GM19455 (cell line): Measurements from ENCODE around the gene NPHS2.
"Not testable (repeated sequence)": the region's sequence is repeated elsewhere in the genome, so short reads cannot be mapped to it uniquely, and the experiment has no call there.

Experiments
- ATAC-seq: cut with Tn5 transposase; IDR thresholded peaks from one replicate; pipeline ENCODE4 v1.9.1; 2021; ENCODE audit not compliant: unreplicated experiment

The NPHS2 gene

DNA sequence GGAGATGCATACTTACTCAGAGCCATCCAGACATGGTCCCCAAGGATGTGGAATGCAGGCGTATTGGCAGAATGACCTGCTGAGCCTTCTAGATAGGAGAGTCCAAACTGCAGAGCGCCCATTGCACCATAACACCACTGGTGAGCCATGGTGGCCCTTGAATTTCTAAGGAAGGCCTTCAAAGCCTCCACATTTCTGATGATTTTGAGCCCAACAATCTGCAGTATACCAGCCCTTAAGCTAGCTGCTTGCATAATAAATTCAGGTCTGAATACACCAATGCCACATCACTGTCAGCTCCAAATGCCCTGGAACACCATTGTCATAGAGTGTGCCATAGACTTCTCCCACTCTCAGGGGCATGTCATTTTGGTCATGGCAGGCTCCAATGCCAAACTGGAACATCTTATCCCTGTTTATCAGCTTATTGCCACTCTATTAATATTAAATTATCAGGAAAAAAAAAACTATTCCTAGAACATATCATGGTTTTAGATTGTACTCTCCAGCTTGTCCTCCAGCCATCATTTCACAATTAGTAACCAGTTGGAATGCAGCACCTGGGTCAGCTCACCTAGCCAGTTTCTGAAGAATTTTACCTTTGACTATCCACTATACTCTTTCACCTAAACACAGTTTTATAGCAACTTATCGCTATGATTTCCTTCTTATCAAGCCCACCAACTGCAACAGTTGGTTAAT is 26.9 kb downstream of the NPHS2 start:
- no peak for ATAC-seq

DNA sequence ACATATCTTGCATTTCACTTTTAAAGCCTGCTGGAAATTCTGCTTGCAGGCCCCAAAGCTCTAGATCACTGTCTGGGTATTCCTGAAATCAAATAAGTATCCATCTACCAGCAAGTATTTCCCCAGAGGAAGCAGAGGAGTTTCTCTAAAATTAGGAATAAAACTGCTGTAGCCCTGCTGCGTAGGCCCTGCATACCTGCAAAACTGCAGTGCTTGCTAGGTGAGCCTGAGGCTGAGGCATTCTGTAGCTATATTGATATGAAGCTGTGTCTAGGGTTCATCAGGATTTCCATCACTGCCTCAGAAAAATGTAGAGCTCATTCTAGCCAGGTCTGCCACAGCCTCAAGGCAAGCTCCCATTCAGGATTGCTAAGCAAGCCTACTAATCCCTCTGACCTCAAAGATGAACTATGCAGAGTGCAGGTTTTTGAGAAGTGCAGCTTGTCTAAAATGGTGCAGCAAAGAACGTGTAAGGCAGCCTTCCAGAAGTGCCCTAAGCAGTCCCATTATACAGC is 28.7 kb downstream of the NPHS2 start:
- no peak for ATAC-seq

DNA sequence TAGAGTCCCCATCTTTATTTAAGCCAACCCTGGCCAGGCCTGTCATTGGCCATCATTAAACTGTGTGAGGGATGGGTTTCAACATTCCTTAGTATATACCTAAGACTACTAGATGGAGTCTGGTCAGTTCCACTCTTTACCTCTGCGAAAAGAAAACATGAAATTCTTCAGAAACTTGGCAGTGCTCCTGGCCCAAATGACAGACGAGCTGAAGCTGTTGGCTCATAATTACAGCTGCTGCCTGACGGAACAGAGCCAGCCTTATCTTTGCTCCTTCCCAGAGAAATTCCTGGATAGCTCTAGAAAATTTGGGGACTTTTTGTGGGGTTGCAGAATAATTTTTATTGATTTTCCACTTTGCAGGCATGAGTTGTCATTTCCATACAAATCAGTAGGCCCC is 30.4 kb downstream of the NPHS2 start:
- no peak for ATAC-seq

DNA sequence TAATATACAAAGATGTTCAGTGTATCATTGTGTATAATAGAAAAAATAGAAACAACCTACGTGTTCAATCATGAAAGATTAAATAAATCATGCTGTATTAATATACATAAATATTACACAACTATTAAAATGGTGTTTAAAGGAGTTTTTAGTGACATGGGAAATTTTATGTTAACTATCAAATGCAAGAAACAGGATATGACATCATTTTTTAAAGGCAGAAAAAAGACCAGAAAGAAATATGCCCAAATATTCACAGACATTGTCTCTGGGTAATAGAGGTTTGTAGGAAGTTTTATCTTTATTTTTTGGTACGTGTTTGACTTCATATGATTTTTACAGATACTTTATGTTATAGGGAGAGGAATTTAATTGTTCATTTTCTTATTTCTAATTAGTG is 34.0 kb downstream of the NPHS2 start:
- ATAC-seq, result no peak

DNA sequence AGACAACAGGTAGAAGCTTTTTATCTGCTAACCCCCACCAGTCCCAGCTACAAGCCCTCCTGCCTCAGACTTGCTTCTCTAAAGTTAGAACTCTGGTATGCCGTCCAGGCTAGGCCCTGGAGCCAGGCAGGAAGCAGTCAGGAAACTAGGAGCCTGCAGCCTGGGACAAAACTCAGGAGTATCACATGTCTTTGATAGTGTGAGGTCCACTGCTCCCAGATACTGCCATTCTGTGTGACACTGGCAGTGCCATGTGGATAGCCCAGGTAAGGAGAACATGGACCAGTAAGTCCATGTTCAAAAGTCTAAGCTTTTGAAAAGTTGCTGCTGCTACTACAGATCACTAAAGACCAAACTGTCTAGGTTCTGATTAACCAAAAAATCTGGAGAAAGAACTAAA is 45.4 kb downstream of the NPHS2 start:
- ATAC-seq, result no peak

DNA sequence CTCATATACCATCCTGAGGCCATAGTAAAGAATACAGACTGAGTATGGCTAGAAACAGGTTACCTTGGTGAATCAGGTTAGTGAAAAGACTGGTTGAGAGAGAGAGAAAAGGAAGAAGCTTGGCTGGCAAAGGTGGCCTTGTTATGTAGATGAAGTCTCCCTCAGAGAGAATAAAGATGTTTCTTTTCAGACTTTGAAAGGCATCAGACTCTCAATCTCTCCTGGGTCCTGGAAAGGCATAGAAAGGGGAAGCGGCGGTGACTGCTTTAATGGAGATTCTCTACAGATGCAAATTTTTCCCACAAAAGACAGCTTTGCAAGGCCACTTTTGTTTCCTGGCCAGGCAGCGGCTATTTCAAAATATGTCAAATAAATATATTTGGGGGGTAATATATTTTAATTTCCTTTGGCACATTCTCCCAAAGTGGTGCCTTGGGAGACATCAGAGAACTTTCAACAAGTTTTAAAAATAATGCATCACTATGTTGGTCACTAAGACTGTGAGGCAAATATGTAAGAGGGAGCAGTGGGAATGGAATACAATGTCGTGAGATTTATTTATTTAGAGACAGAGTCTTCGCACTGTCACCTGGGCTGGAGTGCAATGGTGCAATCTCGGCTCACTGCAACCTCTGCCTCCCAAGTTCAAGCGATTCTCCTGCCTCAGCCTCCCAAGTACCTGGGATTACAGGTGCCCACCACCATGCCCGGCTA is 46.1 kb downstream of the NPHS2 start:
- no peak for ATAC-seq

DNA sequence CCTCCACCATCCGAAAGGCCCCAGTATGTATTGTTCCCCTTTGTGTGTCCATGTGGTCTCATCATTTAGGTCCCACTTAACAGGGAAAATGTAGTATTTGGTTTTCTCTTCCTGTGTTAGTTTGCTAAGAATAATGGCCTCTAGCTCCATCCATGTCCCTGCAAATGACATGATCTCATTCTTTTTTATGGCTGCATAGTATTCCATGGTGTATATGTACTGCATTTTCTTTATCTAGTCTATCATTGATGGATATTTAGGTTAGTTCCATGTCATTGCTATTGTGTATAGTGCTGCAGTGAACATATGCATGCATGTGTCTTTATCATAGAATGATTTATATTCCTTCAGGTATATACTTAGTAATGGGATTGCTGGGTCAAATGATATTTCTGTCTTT is 57.2 kb downstream of the NPHS2 start:
- not testable (repeated sequence) for ATAC-seq

DNA sequence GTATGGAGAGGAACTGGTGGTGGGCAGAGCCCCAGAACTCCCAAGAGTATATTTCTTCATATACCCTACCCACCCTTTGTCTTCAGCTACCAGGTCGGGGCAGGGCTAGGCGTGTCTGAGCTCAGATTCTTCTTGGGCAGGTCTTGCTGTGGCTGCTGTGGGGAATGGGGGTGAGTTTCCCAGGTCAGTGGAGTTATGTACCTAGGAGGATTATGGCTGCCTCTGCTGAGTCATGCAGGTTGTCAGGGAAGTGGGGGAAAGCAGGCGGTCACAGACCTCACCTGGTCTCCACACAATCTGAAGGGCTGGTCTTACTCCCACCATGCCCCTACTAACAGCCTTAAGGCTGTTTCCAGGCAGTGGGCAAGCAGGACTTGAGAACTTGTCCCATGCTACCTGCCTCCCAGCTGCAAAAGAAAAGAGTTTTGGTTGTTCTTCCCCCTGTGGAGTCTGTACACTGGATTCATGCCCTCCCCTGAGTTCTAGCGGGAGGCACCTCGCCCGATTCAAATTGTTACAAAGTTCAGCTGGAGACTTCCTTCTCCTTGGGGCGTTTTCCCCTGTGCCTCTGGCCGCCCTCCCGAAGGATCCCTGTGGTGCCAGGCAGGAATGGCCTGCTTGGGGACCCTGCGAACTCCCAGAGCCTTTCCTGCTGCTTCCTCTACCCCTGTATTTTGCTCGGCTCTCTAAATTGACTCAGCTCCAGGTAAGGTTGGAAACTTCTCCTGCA is 58.6 kb downstream of the NPHS2 start:
- ATAC-seq, result no peak

DNA sequence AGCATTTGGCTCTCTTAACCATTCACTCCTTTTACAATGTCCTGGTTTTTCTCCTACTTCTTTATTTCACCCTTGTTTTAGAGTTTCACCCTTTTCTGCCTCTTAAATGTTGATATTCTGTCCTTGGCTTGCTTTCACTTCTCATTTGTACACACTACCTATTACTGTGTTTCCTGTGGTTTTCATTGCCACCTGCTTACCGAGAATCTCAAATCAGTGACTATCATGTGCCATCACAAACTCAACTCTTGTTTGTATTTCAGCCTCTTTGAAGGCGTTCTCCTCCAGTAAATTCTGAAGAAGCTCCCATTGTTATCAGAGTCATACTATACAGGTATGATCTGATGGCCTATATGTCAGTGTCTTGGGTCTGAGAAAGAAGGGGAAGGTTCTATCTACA is 65.7 kb downstream of the NPHS2 start:
- no peak for ATAC-seq

DNA sequence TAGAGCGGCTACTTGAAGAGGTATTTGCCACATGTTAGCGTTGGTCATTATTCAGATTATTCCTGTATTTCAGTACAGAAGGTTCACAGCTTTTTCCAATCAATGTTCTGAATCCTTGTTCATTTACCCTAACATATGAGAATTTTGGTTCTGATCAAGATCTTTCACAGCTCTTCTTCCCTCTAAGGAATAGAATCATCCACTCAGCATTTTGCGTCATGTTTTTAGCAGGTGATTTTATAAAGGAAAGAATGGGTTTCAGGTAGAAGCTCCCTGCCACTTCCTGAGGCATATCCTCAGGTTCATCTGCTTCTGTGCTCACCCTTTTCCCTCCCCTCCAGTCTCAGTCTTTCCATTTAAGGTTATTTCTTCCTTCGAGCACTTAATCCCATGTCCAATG is 66.4 kb downstream of the NPHS2 start:
- no peak for ATAC-seq

DNA sequence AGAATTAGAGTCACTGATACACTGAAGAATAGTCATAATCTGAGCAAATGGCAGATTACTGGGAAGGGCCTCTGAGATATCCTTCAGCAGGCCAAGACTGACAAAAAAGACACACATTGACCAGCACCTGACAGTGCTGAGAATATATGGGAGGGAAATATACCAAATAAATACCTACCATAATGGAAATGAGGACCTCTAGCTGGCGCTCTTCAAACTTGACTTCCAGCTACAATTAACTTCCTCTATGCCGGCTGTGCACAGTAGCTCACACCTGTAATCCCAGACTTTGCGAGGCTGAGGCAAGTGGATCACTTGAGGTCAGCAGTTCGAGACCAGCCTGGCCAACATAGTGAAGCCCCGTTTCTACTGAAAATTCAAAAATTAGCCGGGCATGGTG is 69.5 kb downstream of the NPHS2 start:
- ATAC-seq, result no peak
